ENCODE data around the gene OR52K1. TPM values are rescaled to one million over a fixed set of nuclear protein-coding genes. Genes with fewer than 3 reads are reported as not detected.

Gene OR52K1
- total RNA-seq: not detected
- not detected for polyA plus RNA-seq (2013, experiment 1 of 2)
- not detected for polyA plus RNA-seq (2013, experiment 2 of 2)
- long read RNA-seq, experiment 1: 0 reads
- long read RNA-seq, experiment 2: 0 reads
- long read RNA-seq, experiment 3: 0 reads
- long read RNA-seq, experiment 4: 0 reads

DNA sequence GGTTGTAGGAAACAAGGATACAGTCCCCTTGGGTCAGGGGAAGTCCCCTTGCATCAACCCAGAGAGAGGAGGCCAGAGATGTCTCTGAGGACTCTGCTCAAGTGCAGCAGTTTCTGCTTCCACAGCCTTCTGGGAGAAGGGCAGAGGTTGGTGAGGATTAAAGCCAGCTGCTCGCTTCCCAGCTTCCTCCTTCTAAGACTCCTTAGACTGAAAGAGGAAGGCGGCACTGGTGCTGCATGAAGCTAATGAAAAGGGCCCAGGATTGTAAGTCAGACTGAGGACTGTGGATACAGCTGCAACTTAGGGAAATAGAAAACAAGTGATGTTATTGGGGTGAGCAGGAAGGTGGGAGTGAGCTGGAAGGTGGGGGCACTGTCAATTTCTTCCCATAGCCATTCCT, at the start of gene OR52K1:
Gene OR52K1 (plus strand): TSS at position 202 of the 400 bp plus-strand sequence. CDS start 6,255 bp downstream, outside the sequence.
- 83 to 88% methylated on average over 1 to 2 of the region's 2 CpGs for WGBS, 2 experiments (ENCODE audit: insufficient coverage in 1 of 2, insufficient read length in 1 of 2)
- H3K36me3 Mint-ChIP-seq (ENCODE audit: low read depth): no peaks in the 10 kb centered on the region
- no peaks in the 10 kb centered on the region for H3K27me3 ChIP-seq (ENCODE audit: control insufficient read depth, insufficient read depth, low read length, poor library complexity, severe bottlenecking)
- H3K4me3 Mint-ChIP-seq: no peak within 1 kb of the TSS
- no peaks in the 10 kb centered on the region for H3K4me1 Mint-ChIP-seq
- H3K9me3 Mint-ChIP-seq: no peaks in the 10 kb centered on the region
- no peak for DNase-seq
- no peak within 1 kb of the TSS for H3K27ac Mint-ChIP-seq
- no peaks in the 10 kb centered on the region for H3K27me3 Mint-ChIP-seq (ENCODE audit: insufficient read depth)
- TF ChIP-seq, protein P1, sequence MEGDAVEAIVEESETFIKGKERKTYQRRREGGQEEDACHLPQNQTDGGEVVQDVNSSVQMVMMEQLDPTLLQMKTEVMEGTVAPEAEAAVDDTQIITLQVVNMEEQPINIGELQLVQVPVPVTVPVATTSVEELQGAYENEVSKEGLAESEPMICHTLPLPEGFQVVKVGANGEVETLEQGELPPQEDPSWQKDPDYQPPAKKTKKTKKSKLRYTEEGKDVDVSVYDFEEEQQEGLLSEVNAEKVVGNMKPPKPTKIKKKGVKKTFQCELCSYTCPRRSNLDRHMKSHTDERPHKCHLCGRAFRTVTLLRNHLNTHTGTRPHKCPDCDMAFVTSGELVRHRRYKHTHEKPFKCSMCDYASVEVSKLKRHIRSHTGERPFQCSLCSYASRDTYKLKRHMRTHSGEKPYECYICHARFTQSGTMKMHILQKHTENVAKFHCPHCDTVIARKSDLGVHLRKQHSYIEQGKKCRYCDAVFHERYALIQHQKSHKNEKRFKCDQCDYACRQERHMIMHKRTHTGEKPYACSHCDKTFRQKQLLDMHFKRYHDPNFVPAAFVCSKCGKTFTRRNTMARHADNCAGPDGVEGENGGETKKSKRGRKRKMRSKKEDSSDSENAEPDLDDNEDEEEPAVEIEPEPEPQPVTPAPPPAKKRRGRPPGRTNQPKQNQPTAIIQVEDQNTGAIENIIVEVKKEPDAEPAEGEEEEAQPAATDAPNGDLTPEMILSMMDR (conservative IDR thresholded peaks at IDR 0.05): no peak
- H3K4me1 ChIP-seq (ENCODE audit: control insufficient read depth, insufficient read depth, low read length): no peaks in the 10 kb centered on the region
- no peak within 1 kb of the TSS for H3K27ac ChIP-seq (ENCODE audit: low read depth, low read length)
- no peak within 1 kb of the TSS for H3K4me3 ChIP-seq (ENCODE audit: low read length)
- H3K36me3 ChIP-seq (ENCODE audit: control insufficient read depth, insufficient read depth, low read length): no peaks in the 10 kb centered on the region
- H3K9ac ChIP-seq (ENCODE audit: extremely low read depth, low read length, poor library complexity, severe bottlenecking): no peak within 1 kb of the TSS
- H3K9me3 ChIP-seq (ENCODE audit: control insufficient read depth, low read length): no peaks in the 10 kb centered on the region

DNA sequence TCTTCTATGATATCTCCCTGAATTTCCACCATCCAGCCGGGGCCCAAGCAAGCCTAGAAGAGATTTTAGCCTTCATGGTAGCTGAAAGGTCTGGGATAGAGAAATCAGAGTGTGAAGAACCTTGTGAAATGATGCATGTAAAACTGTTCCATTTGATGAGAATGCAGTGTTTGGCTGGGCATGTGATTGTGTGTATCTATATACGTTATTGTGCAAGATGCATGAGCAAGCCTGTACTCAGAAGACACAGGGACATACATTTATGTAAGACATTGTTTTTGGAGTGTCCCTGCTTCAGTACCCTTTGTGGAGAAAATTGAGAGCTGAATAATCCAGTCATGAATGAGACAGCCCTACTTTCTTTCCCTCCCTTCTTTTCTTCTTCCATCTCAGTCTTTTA, 48.6 kb upstream of the OR52K1 start:
- Histone ChIP-seq H3K9me3 (ENCODE audit: control insufficient read depth, low read length) (no peaks in the 10 kb centered on the region), H3K9ac (ENCODE audit: extremely low read depth, low read length, poor library complexity, severe bottlenecking) (no peak overlapping the region), H3K36me3 (ENCODE audit: control insufficient read depth, insufficient read depth, low read length) (no peaks in the 10 kb centered on the region), H3K27me3 (ENCODE audit: control insufficient read depth, insufficient read depth, low read length, poor library complexity, severe bottlenecking) (no peaks in the 10 kb centered on the region), H3K4me1 (ENCODE audit: control insufficient read depth, insufficient read depth, low read length) (no peaks in the 10 kb centered on the region), H3K4me3 (ENCODE audit: low read length) (no peak overlapping the region), H3K27ac (ENCODE audit: low read depth, low read length) (no peak overlapping the region)
- WGBS, 2 experiments (ENCODE audit: insufficient coverage in 1 of 2, insufficient read length in 1 of 2): 88 to 100% methylated on average over 1 to 2 of the region's 2 CpGs
- DNase-seq: no peak
- Mint-ChIP-seq H3K4me1 (no peaks in the 10 kb centered on the region), H3K9me3 (no peaks in the 10 kb centered on the region), H3K36me3 (ENCODE audit: low read depth) (no peaks in the 10 kb centered on the region), H3K27ac (no peak overlapping the region), H3K27me3 (ENCODE audit: insufficient read depth) (no peaks in the 10 kb centered on the region), H3K4me3 (no peak overlapping the region)
- TF ChIP-seq, protein P1 (conservative IDR thresholded peaks at IDR 0.05): no peak

DNA sequence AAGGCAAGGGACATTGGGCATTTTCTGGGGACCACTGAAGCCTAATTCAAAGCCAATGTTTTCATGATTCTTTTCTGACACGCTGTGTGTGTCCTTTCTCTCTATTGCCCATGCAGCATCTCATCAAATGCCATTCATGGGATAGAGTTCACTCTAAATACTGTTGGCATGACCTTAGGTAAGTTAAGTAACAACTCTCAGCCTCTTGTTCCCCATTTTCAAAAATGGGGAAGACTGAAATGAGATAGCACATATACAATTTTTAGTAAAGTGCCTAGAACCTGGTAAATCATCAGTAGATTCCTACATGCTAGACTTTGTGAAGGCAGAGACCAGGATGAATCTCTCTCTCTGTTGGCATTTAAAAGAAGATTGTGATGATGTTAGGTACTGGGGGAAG, 46.0 kb upstream of the OR52K1 start:
- no peak overlapping the region for H3K4me3 Mint-ChIP-seq
- H3K27me3 Mint-ChIP-seq (ENCODE audit: insufficient read depth): no peaks in the 10 kb centered on the region
- DNase-seq: no peak
- no peaks in the 10 kb centered on the region for H3K36me3 Mint-ChIP-seq (ENCODE audit: low read depth)
- H3K4me1 Mint-ChIP-seq: no peaks in the 10 kb centered on the region
- TF ChIP-seq, protein P1 (conservative IDR thresholded peaks at IDR 0.05): no peak
- H3K27me3 ChIP-seq (ENCODE audit: control insufficient read depth, insufficient read depth, low read length, poor library complexity, severe bottlenecking): no peaks in the 10 kb centered on the region
- H3K36me3 ChIP-seq (ENCODE audit: control insufficient read depth, insufficient read depth, low read length): no peaks in the 10 kb centered on the region
- no peak overlapping the region for H3K27ac ChIP-seq (ENCODE audit: low read depth, low read length)
- H3K9ac ChIP-seq (ENCODE audit: extremely low read depth, low read length, poor library complexity, severe bottlenecking): no peak overlapping the region
- WGBS, 2 experiments (ENCODE audit: insufficient coverage in 1 of 2, insufficient read length in 1 of 2): 80 to 96% methylated on average over 1 of the region's 1 CpG
- no peaks in the 10 kb centered on the region for H3K9me3 Mint-ChIP-seq
- no peak overlapping the region for H3K27ac Mint-ChIP-seq
- H3K4me1 ChIP-seq (ENCODE audit: control insufficient read depth, insufficient read depth, low read length): no peaks in the 10 kb centered on the region
- H3K4me3 ChIP-seq (ENCODE audit: low read length): no peak overlapping the region
- H3K9me3 ChIP-seq (ENCODE audit: control insufficient read depth, low read length): no peaks in the 10 kb centered on the region
